Measurements from ENCODE around the gene TMOD2. TPM values are rescaled to one million over a fixed set of nuclear protein-coding genes. Genes with fewer than 3 reads are reported as not detected.

The TMOD2 gene
- total RNA-seq, result 1 to 10 TPM; 1.0 to 4.8 (median 2.4) TPM

DNA sequence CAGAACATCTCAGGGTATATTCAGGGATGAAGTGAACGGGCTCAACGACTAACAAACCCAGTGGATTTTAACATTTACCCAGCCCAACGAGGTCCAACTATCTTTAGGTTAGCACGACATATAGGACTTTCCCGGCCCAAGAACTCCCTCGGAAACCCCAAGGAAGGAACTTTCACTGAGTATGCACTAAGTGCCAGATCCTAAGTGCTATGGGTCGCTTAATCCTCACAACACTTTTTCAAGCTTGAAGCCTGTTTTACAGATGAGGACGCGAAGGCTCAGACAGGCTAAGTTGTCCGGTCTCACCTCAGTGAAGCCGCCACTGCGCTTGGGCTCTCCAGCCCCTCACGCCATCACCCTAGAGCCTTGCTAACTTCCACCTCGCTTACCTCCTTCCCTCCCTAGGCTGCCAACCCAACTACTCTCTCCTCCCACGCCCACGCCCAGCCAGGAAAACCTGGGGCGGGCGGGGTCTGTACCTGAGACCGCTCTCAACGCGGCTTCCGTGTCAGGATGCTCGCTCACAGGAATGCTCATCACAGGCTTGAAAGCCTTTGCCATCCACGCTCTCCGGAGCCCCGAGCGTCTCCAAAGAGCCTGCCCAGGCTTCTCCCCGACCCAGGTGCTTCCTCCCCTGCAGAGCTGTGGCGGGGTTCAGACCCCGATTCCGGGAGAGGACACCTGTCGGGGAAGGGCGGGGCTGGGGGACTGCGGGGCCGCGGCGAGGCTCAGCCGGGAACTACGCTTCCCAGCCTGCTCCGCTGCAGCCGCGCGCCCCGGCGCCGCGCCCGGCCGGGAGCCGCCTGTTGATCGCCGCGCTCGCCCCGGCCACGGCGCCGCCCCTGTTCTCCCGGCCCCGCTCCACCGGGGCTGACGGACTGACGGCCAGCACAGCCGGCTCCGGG lies at the start of gene TMOD2:
Gene TMOD2, plus strand, starts transcription at position 806 of the 905 bp plus-strand sequence. CDS start 14,845 bp downstream, outside the sequence.
- no peak for TF ChIP-seq POLR2A (IDR thresholded peaks at IDR 0.05)
- TF ChIP-seq CTCF (IDR thresholded peaks at IDR 0.05 in 4 of 5, conservative IDR thresholded peaks at IDR 0.05 in 1 of 5), result no peak
- intact Hi-C loops (cut with DNase I; ENCODE audit: low total_unique reads), result no loop called here
- peaks cover 10 to 15% of the 10 kb centered on the region in 2 donors for H3K4me1 ChIP-seq
- no peaks in the 10 kb centered on the region for H3K27me3 ChIP-seq
- no peaks in the 10 kb centered on the region for H3K36me3 ChIP-seq
- peak within 1 kb of the TSS in 2 of 4 donors; percentile 12 to 54 for H3K27ac ChIP-seq
- in situ Hi-C loops (cut with MboI; ENCODE audit: low sequenced_read_pairs in 4 of 4), result no loop called here
- no peak for DNase-seq
- peak within 1 kb of the TSS; percentile 55 to 66 (median 60) for H3K4me3 ChIP-seq
- no peaks in the 10 kb centered on the region for H3K9me3 ChIP-seq
- peak; percentile 64 to 78 for ATAC-seq

DNA sequence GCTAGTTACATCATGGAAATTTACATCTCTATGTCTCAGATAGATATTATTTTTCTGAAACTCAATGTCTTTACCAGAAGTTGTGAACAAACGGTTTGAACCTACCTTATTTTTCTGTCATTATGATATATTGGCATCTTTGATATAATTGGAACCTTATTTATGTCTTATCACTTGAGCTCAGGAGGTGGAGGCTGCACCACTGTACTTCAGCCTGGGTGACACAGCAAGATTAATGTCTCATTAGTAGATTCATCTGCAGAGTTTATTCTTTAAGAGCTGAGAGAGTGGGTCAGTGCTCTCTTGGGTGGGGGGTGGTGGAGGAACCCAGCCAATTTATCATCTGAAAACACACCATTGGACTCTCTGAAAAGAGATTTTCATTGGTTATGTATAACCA lies 48.7 kb upstream of the TMOD2 start:
- intact Hi-C loops (cut with DNase I; ENCODE audit: low total_unique reads) (no loop called here), in situ Hi-C loops (cut with MboI; ENCODE audit: low sequenced_read_pairs in 4 of 4) (no loop called here)
- TF ChIP-seq POLR2A (IDR thresholded peaks at IDR 0.05) (no peak), CTCF (IDR thresholded peaks at IDR 0.05 in 4 of 5, conservative IDR thresholded peaks at IDR 0.05 in 1 of 5) (no peak)
- ATAC-seq (no peak), DNase-seq (no peak)
- H3K4me1 ChIP-seq, result no peaks in the 10 kb centered on the region
- H3K9me3 ChIP-seq, result no peaks in the 10 kb centered on the region
- no peak overlapping the region for H3K27ac ChIP-seq
- no peaks in the 10 kb centered on the region for H3K27me3 ChIP-seq
- no peak overlapping the region for H3K4me3 ChIP-seq
- no peaks in the 10 kb centered on the region for H3K36me3 ChIP-seq

DNA sequence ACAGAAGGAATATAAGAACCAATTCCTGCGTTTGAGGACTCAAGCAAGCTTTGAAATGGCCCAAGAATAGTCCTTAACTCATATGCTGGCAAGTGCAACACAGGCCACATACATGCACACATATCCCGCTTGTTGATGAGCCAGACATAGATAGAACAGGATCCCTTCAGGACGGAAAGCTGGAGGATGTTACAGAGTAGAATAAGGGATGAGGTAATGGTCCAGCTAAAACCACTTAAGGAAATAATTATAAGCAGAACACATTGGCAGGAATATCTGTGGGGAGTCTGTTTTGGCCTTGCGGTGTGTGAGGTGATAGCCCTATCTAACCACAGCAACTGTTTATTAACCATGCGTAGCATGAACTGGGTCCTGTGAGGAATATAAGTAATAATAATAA lies 45.1 kb upstream of the TMOD2 start:
- ATAC-seq, result no peak
- no peak overlapping the region for H3K4me3 ChIP-seq
- H3K9me3 ChIP-seq, result no peaks in the 10 kb centered on the region
- in situ Hi-C loops (cut with MboI; ENCODE audit: low sequenced_read_pairs in 4 of 4), result no loop called here
- TF ChIP-seq CTCF (IDR thresholded peaks at IDR 0.05 in 4 of 5, conservative IDR thresholded peaks at IDR 0.05 in 1 of 5) (no peak), POLR2A (IDR thresholded peaks at IDR 0.05) (no peak)
- H3K27ac ChIP-seq, result no peak overlapping the region
- no peaks in the 10 kb centered on the region for H3K27me3 ChIP-seq
- intact Hi-C loops (cut with DNase I; ENCODE audit: low total_unique reads), result no loop called here
- no peaks in the 10 kb centered on the region for H3K36me3 ChIP-seq
- H3K4me1 ChIP-seq, result no peaks in the 10 kb centered on the region
- DNase-seq, result no peak

DNA sequence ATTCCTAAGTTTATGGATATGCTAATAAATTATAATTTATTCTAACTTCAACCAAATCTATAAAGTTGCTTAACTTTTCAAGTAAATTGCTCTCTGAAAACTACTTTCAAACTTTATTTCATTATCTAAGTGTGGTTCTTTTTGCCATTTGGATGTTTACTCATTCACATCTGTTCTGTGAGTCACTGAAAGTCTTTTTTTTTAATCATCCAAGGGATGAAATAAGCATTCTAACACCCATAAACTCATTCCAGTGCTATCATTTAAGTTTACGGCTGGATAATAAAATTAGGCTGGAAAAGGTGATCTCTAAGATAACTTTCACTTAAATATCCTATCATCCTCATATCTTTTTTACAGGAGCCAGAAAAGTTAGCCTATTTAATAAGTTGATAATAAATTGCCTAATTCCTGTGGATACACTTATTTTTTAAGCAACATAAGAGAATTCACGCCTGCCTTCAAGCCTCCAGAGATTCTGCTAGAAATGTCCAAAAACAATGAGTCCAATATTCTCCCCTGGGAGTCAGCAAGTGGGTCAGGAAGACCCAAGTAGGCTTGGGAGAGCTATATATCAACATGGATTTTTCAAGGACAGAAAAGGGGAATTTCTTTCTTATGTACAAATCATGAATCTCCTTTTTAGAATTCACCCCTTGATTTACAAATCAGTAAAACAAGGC lies 44.3 kb upstream of the TMOD2 start:
- Histone ChIP-seq H3K27me3 (no peaks in the 10 kb centered on the region), H3K9me3 (no peaks in the 10 kb centered on the region), H3K4me1 (no peaks in the 10 kb centered on the region), H3K36me3 (no peaks in the 10 kb centered on the region), H3K4me3 (no peak overlapping the region), H3K27ac (peak overlapping the region in 1 of 4 donors; percentile 44)
- DNase-seq (no peak), ATAC-seq (no peak)
- intact Hi-C loops (cut with DNase I; ENCODE audit: low total_unique reads) (no loop called here), in situ Hi-C loops (cut with MboI; ENCODE audit: low sequenced_read_pairs in 4 of 4) (no loop called here)
- no peak for TF ChIP-seq POLR2A (IDR thresholded peaks at IDR 0.05)
- no peak for TF ChIP-seq CTCF (IDR thresholded peaks at IDR 0.05 in 4 of 5, conservative IDR thresholded peaks at IDR 0.05 in 1 of 5)
